GM12874 (cell line): ENCODE measurements around the gene SOCS7.

ENCODE experiments used
- CTCF ChIP-seq: IDR thresholded peaks from 2 replicates; pipeline ENCODE4 v1.5.1; 2011; ENCODE audit warnings: low read depth, mild to moderate bottlenecking, control low read depth, low read length, moderate library complexity; ENCODE audit not compliant: insufficient read depth

SOCS7 gene

GRCh38 chr17:38410201-38410600 lies 58.6 kb downstream of the SOCS7 start:
- no peak for TF ChIP-seq CTCF

- TF ChIP-seq CTCF = no peak
These were observed 63.9 kb downstream of the SOCS7 start for GRCh38 chr17:38415250-38416194.

- TF ChIP-seq CTCF = no peak
These were observed 65.2 kb downstream of the SOCS7 start for GRCh38 chr17:38416840-38417209.

- no peak for TF ChIP-seq CTCF
These were observed 65.7 kb downstream of the SOCS7 start for GRCh38 chr17:38417210-38417951.

GRCh38 chr17:38418062-38418692 lies 66.5 kb downstream of the SOCS7 start:
- TF ChIP-seq CTCF = no peak

GRCh38 chr17:38418693-38419507 lies 67.3 kb downstream of the SOCS7 start:
- no peak for TF ChIP-seq CTCF

GRCh38 chr17:38419508-38419981 lies 67.9 kb downstream of the SOCS7 start:
- no peak for TF ChIP-seq CTCF
